ENCODE data around the gene PRCC. TPM values are rescaled to one million over a fixed set of nuclear protein-coding genes. Genes with fewer than 3 reads are reported as not detected.

The PRCC gene
- total and polyA plus RNA-seq, 2 of the 13 experiments (the other 11 are each of a cell fraction or from before 2014, with no cell fraction given), result 24.2 to 40.5 TPM

DNA sequence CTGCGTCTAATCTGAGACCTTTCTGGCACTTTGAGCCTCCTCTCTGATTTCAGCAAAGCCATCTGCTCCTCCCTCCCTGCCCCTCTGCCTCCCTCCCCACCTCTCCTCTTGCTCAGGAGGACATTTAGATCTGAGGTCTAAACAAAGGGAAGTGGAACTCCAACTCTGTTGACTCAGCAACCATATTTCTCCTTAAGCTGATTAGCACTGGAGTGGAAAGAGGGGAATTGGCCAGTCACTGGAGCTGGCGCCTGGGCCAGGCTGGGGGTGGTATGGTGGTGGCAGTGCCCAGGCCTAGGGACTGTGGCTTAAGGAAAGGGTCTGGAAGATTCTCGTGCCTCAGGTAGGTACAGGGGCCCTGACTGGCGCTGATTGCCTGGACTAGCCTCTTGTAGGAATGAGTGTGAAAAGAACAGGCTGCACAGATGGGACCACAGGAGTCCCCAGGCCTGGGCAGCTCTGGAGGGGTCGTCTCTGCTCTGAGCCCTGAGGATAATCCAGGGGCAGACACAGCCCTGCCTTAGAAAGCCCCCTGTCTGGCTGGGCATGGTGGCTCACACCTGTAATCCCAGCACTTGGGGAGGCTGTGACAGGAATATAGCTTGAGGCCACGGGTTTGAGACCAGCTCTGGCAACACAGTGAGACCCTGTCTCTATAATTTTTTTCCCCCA lies 37.4 kb downstream of the PRCC start:
- ATAC-seq, result no peak
- no peak for TF ChIP-seq ETV6 (CRISPR knock-in tag; conservative IDR thresholded peaks at IDR 0.05)
- TF ChIP-seq REXO4 (CRISPR knock-in tag; IDR thresholded peaks at IDR 0.05; ENCODE audit: borderline replicate concordance), result no peak
- TF ChIP-seq DR1 (CRISPR knock-in tag; IDR thresholded peaks at IDR 0.05), result no peak
- TF ChIP-seq, protein P1, sequence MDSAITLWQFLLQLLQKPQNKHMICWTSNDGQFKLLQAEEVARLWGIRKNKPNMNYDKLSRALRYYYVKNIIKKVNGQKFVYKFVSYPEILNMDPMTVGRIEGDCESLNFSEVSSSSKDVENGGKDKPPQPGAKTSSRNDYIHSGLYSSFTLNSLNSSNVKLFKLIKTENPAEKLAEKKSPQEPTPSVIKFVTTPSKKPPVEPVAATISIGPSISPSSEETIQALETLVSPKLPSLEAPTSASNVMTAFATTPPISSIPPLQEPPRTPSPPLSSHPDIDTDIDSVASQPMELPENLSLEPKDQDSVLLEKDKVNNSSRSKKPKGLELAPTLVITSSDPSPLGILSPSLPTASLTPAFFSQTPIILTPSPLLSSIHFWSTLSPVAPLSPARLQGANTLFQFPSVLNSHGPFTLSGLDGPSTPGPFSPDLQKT (CRISPR knock-in tag; IDR thresholded peaks at IDR 0.05; ENCODE audit: borderline replicate concordance), result no peak
- no peak for TF ChIP-seq TRIM24 (CRISPR knock-in tag; IDR thresholded peaks at IDR 0.05)
- no peak for TF ChIP-seq ZNF615 (CRISPR knock-in tag; IDR thresholded peaks at IDR 0.05; ENCODE audit: borderline replicate concordance)
- TF ChIP-seq ZFP1 (CRISPR knock-in tag; IDR thresholded peaks at IDR 0.05), result no peak
- TF ChIP-seq PAF1 (CRISPR knock-in tag; IDR thresholded peaks at IDR 0.05), result no peak
- BruUV-seq (replicated peaks), result no TSS peak
- no peak overlapping the region for H3K4me2 ChIP-seq (ENCODE audit: low read depth, low read length)
- ChIA-PET POLR2A (interaction anchor here (1.2 kb wide), 1 partner anchor 9 kb away, joined by 3 read pairs; no protein-coding TSS in a partner anchor), CTCF (ENCODE audit: low intra/inter-chr PET ratio, low total read pairs) (no interaction called here)
- intact Hi-C loops (cut with micrococcal nuclease; ENCODE audit: unreplicated experiment) (no loop called here), in situ Hi-C loops (cut with HindIII; ENCODE audit: extremely low pct_ligation_motif_present, low pct_unique_long_range_greater_than_20kb) (no loop called here)
- no peaks in the 10 kb centered on the region for H4K20me1 ChIP-seq (ENCODE audit: insufficient read depth, low read length)
- no peak for FAIRE-seq
- DNase-seq (ENCODE audit: low spot score), result no peak
- H3K9ac ChIP-seq (ENCODE audit: insufficient read depth, low read depth, low read length), result no peak overlapping the region
- no peaks in the 10 kb centered on the region for H3K79me2 ChIP-seq (ENCODE audit: insufficient read depth, low read length)
- H3K36me3 ChIP-seq (replicated peaks in 1 of 2; ENCODE audit: control insufficient read depth in 1 of 2, insufficient read depth in 2 of 2, low read length in 2 of 2), result peaks cover 10 to 16% of the 10 kb centered on the region in 2 experiments; a peak in 4 of 5 replicates
- no peak overlapping the region for H2AFZ ChIP-seq (ENCODE audit: low read length)
- H3K27me3 ChIP-seq (ENCODE audit: control insufficient read depth in 1 of 2, insufficient read depth in 2 of 2, low read length in 2 of 2), result no peaks in the 10 kb centered on the region
- no peak overlapping the region for H3K27ac ChIP-seq (ENCODE audit: extremely low read length, insufficient read depth, low read length)
- H3K4me1 ChIP-seq (ENCODE audit: insufficient read depth, low read length), result no peaks in the 10 kb centered on the region
- no peaks in the 10 kb centered on the region for H3K9me3 ChIP-seq (ENCODE audit: low read length)
- WGBS (ENCODE audit: low lambda C conversion rate), result 63% methylated on average over 5 of the region's 6 CpGs
- no peak overlapping the region for H3K4me3 ChIP-seq (replicated peaks in 1 of 3; ENCODE audit: insufficient read depth in 1 of 3, low read depth in 2 of 3, low read length in 3 of 3)
